Endothelial cell of umbilical vein (primary cell): ENCODE measurements around the gene NAA40. TPM values are rescaled to one million over a fixed set of nuclear protein-coding genes. Genes with fewer than 3 reads are reported as not detected.

ENCODE experiments used
- BruUV-seq: library from RNA; stranded (reverse); fragments of 400-500 nt; replicated peaks from 2 replicates; lab custom pipeline; 2021; lab: Mats Ljungman, UMichigan
- CTCF ChIA-PET: fragments of 300-600, 350-600 bp; sonication (Branson Sonifier 250); formaldehyde crosslinking; loops from one replicate; lab custom pipeline; 2021; ENCODE audit warnings: antibody characterized with exemption, inconsistent platforms; lab: Charles Lee
- POLR2A ChIA-PET: fragments of 300-600, 350-600 bp; sonication (Branson Sonifier 250); formaldehyde crosslinking; loops from one replicate; lab custom pipeline; 2021; ENCODE audit warnings: antibody characterized with exemption, inconsistent platforms; lab: Charles Lee
- DNase-seq: peaks from one replicate; pipeline ENCODE4 v3.0.0-alpha.2; 2011; ENCODE audit warnings: low read depth, low spot score
- FAIRE-seq: peaks from 2 replicates; lab custom pipeline; 2011; peaks lifted over from hg19 to GRCh38; lab: Jason Lieb, UNC
- H2AFZ ChIP-seq: 2 replicates; pipeline ENCODE4 v1.6.0; 2012; ENCODE audit warnings: low read depth, low read length, control low read depth, inconsistent platforms
- H3K27ac ChIP-seq: 2 replicates; pipeline ENCODE4 v1.5.1; 2011; ENCODE audit warnings: low read depth, mild to moderate bottlenecking, control low read depth, low read length, moderate library complexity; ENCODE audit not compliant: insufficient read depth
- H3K27me3 ChIP-seq, 2 experiments: 2 replicates each; pipeline versions ENCODE4 v1.6.0 to v1.6.1; 2011; ENCODE audit warnings: low read length in 2 of 2, mixed read lengths in 1 of 2; ENCODE audit not compliant: control insufficient read depth in 2 of 2, insufficient read depth in 2 of 2
- H3K36me3 ChIP-seq, 2 experiments: 2 replicates in 1 of 2; 3 replicates in 1 of 2; pipeline ENCODE4 v1.5.1; 2011; ENCODE audit warnings: low read length in 2 of 2, mild to moderate bottlenecking in 1 of 2, moderate library complexity in 1 of 2; ENCODE audit not compliant: control insufficient read depth in 2 of 2, insufficient read depth in 2 of 2; ENCODE audit errors: extremely low read depth in 1 of 2
- H3K4me1 ChIP-seq: 3 replicates; pipeline ENCODE4 v1.5.1; 2011; ENCODE audit warnings: mild to moderate bottlenecking, low read length; ENCODE audit not compliant: control insufficient read depth, insufficient read depth; ENCODE audit errors: extremely low read depth
- H3K4me2 ChIP-seq: 2 replicates; pipeline ENCODE4 v1.6.1; 2011; ENCODE audit warnings: low read length, control low read depth, mixed read lengths; ENCODE audit not compliant: insufficient read depth
- H3K4me3 ChIP-seq, 3 experiments: fragments of 200-600 bp in 1 of 3; sonication (generic), shearing (Covaris generic) in 1 of 3; replicated peaks in 1 of 3; 2 replicates each; pipeline ENCODE4 v1.5.1; 2011 to 2016; ENCODE audit warnings: control low read depth in 3 of 3, low read length in 3 of 3, mild to moderate bottlenecking in 2 of 3, inconsistent platforms in 1 of 3, low read depth in 1 of 3, moderate library complexity in 1 of 3; ENCODE audit not compliant: insufficient read depth in 1 of 3
- H3K79me2 ChIP-seq: 2 replicates; pipeline ENCODE4 v1.6.0; 2012; ENCODE audit warnings: low read length, inconsistent platforms; ENCODE audit not compliant: control insufficient read depth, insufficient read depth
- H3K9ac ChIP-seq: replicated peaks from 2 replicates; pipeline ENCODE3; 2011; ENCODE audit warnings: low read length, control low read depth; ENCODE audit not compliant: insufficient read depth; ENCODE audit errors: extremely low read depth
- H3K9me1 ChIP-seq: replicated peaks from 3 replicates; pipeline ENCODE4 v1.6.0; 2011; ENCODE audit warnings: mild to moderate bottlenecking, low read length; ENCODE audit not compliant: control insufficient read depth, insufficient read depth; ENCODE audit errors: extremely low read depth
- H3K9me3 ChIP-seq: replicated peaks from 2 replicates; pipeline ENCODE4 v1.5.1; 2012; ENCODE audit warnings: low read length, inconsistent platforms; ENCODE audit not compliant: control insufficient read depth, insufficient read depth
- H4K20me1 ChIP-seq: replicated peaks from 2 replicates; pipeline ENCODE3; 2011; ENCODE audit warnings: mild to moderate bottlenecking, low read length; ENCODE audit not compliant: control insufficient read depth, insufficient read depth; ENCODE audit errors: extremely low read depth
- CTCF ChIP-seq, 2 donors: IDR thresholded peaks; 1 replicate in 1 of 2; 2 replicates in 1 of 2; pipeline ENCODE4 v1.5.1; 2011; ENCODE audit warnings: low read length in 2 of 2, mild to moderate bottlenecking in 2 of 2, moderate library complexity in 2 of 2, control low read depth in 1 of 2, inconsistent platforms in 1 of 2, low read depth in 1 of 2; ENCODE audit not compliant: insufficient read depth in 1 of 2; ENCODE audit errors: extremely low read depth in 1 of 2
- EZH2 ChIP-seq: IDR thresholded peaks from 2 replicates; pipeline ENCODE4 v1.6.1; 2012; ENCODE audit warnings: borderline replicate concordance, low read depth, mild to moderate bottlenecking, moderate library complexity, low read length, inconsistent platforms; ENCODE audit not compliant: severe bottlenecking
- FOS ChIP-seq: IDR thresholded peaks from 2 replicates; pipeline ENCODE4 v1.6.1; 2011; ENCODE audit warnings: mild to moderate bottlenecking, low read length, moderate library complexity, borderline replicate concordance; ENCODE audit not compliant: insufficient read depth
- GATA2 ChIP-seq: IDR thresholded peaks from 2 replicates; pipeline ENCODE4 v1.7.0; 2011; ENCODE audit warnings: low read depth, mild to moderate bottlenecking, moderate library complexity, mixed read lengths, low read length; ENCODE audit not compliant: insufficient read length, insufficient read depth
- JUN ChIP-seq: IDR thresholded peaks from 2 replicates; pipeline ENCODE4 v1.6.1; 2011; ENCODE audit warnings: borderline replicate concordance, low read depth; ENCODE audit not compliant: insufficient read length, insufficient read depth
- MAX ChIP-seq: IDR thresholded peaks from 2 replicates; pipeline ENCODE4 v1.6.1; 2011; ENCODE audit not compliant: insufficient read depth, insufficient read length
- MYC ChIP-seq: IDR thresholded peaks from one replicate; pipeline ENCODE4 v1.6.1; 2011; ENCODE audit warnings: mild to moderate bottlenecking, low read depth, low read length
- POLR2A ChIP-seq: IDR thresholded peaks from 2 replicates; pipeline ENCODE4 v1.6.1; 2012; ENCODE audit warnings: low read depth, mild to moderate bottlenecking, control low read depth, low read length
- POLR2AphosphoS5 ChIP-seq: IDR thresholded peaks from 2 replicates; pipeline ENCODE4 v1.6.1; 2012; ENCODE audit warnings: low read depth, mild to moderate bottlenecking, control low read depth, low read length, moderate library complexity; ENCODE audit not compliant: insufficient read depth
- dilution Hi-C: fragments of 300-500 bp; cut with MboI; formaldehyde crosslinking; loops from one replicate; pipeline ENCODE4 v1.15.0; 2019; ENCODE audit warnings: low sequenced_read_pairs; ENCODE audit not compliant: extremely low pct_ligation_motif_present
- intact Hi-C: fragments of 100-400 bp; cut with micrococcal nuclease; formaldehyde crosslinking; loops from one replicate; pipeline ENCODE4 v1.10.0; 2022
- polyA plus RNA-seq, 4 experiments: library from polyadenylated mRNA; depleted of rRNA in 3 of 4; stranded (reverse) in 3 of 4; unstranded in 1 of 4; fragments of >200 nt; gene quantifications; 2 replicates each; pipeline versions ENCODE4 v1.2.1 to v1.2.3, GENCODE V29; 2011 to 2012; ENCODE audit warnings: missing spikeins in 1 of 4
- total RNA-seq: library from RNA; stranded (reverse); gene quantifications from 2 replicates; pipeline ENCODE4 v1.2.3, GENCODE V29; 2021

The NAA40 gene
- total and polyA plus RNA-seq, 2 donors (not counting 3 experiments of a cell fraction or from before 2014, with no cell fraction given): 28.5 to 32.3 TPM

- dilution Hi-C loops: no loop called here
- no peak overlapping the region for H3K27ac ChIP-seq
These were observed 30.0 kb upstream of the NAA40 start for GRCh38 chr11:63908631-63909401.

More at GRCh38 chr11:63908631-63909401, 30.0 kb upstream of the NAA40 start:
- Histone ChIP-seq H3K9me3 (no peaks in the 10 kb centered on the region), H3K4me3 (no peak overlapping the region), H3K4me1 (no peaks in the 10 kb centered on the region), H3K9ac (no peak overlapping the region), H3K4me2 (no peak overlapping the region), H3K36me3 (peaks cover 0 to 29% of the 10 kb centered on the region in 2 experiments), H3K79me2 (no peaks in the 10 kb centered on the region), H4K20me1 (no peaks in the 10 kb centered on the region), H3K27me3 (no peaks in the 10 kb centered on the region), H2AFZ (no peak overlapping the region), H3K9me1 (no peaks in the 10 kb centered on the region)
- DNase-seq: no peak
- ChIA-PET POLR2A (no interaction called here), CTCF (interaction anchor here (0.7 kb wide), 1 partner anchor 12 kb away, joined by 3 read pairs; no protein-coding TSS in a partner anchor)
- no peak for FAIRE-seq
- no peak for TF ChIP-seq EZH2
- TF ChIP-seq GATA2: no peak
- no peak for TF ChIP-seq JUN
- no peak for TF ChIP-seq FOS
- no peak for TF ChIP-seq CTCF (IDR thresholded peaks at IDR 0.05; ENCODE audit: extremely low read depth in 1 of 2, insufficient read depth in 1 of 2, low read depth in 1 of 2, low read length in 2 of 2)
- TF ChIP-seq POLR2AphosphoS5: no peak
- no peak for TF ChIP-seq MAX
- TF ChIP-seq MYC: no peak
- TF ChIP-seq POLR2A: no peak
- intact Hi-C loops: no loop called here
- BruUV-seq: no TSS peak
